Fibroblast of mammary gland (primary cell): ENCODE results near the gene KIAA1671.

ENCODE experiments used
- DNase-seq: peaks from one replicate; pipeline ENCODE4 v3.0.0-alpha.2; 2010; ENCODE audit warnings: low read depth
- H3K4me3 ChIP-seq: 2 replicates; pipeline ENCODE4 v1.5.1; 2011; ENCODE audit warnings: low read depth, mild to moderate bottlenecking, low read length, moderate library complexity; ENCODE audit not compliant: control insufficient read depth
- TF ChIP-seq, protein P1 (sequence below): conservative IDR thresholded peaks from 2 replicates; pipeline ENCODE4 v1.5.1; 2011; ENCODE audit warnings: low read depth, low read length, inconsistent platforms; ENCODE audit not compliant: control insufficient read depth, insufficient read depth

KIAA1671 gene

DNA sequence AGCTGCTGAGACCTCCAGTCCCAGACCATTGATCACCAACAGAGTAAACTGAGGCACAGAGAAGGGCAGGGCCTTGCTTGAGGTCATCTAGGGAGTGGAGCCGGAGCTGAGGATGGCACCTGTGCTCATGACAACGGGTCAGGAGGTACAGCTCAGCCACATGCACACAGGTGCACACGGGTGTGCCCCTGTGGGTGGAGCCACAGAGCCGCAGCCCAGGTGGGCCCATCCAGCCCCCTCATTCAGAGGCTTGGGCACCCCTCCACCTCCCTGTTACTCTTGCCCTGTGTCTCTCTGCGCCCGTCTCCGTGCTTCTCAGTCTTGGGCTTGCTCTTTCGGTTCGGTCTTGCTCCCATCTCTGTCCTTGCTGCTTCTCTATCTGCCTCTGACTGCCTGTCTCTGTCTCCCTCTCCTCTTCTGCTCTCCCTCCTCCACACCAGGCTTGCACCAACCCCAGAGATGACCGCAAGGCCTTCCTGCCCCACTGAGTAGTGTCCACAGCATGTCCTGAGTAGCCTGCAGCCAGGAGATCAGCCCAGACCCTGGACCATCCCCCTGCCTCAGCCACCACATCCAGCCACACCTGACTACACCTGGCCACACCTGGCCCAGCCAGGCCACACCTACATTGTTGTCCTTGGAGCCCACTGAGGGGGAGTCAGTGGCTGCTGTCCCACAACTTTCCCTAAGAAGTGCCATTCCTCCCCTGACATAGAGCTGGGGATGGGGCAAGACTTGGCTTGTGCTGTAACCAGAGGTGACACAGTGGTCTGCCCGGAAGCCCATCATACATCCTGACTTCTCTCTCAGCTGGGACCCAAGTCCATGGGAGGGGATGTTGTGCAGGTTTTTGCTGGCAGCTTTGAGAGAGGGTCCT, 207.8 kb downstream of the KIAA1671 start:
- no peak overlapping the region for H3K4me3 ChIP-seq
- TF ChIP-seq, protein P1, sequence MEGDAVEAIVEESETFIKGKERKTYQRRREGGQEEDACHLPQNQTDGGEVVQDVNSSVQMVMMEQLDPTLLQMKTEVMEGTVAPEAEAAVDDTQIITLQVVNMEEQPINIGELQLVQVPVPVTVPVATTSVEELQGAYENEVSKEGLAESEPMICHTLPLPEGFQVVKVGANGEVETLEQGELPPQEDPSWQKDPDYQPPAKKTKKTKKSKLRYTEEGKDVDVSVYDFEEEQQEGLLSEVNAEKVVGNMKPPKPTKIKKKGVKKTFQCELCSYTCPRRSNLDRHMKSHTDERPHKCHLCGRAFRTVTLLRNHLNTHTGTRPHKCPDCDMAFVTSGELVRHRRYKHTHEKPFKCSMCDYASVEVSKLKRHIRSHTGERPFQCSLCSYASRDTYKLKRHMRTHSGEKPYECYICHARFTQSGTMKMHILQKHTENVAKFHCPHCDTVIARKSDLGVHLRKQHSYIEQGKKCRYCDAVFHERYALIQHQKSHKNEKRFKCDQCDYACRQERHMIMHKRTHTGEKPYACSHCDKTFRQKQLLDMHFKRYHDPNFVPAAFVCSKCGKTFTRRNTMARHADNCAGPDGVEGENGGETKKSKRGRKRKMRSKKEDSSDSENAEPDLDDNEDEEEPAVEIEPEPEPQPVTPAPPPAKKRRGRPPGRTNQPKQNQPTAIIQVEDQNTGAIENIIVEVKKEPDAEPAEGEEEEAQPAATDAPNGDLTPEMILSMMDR = no peak
- DNase-seq = no peak

GRCh38 chr22:25161017-25161915, 208.8 kb downstream of the KIAA1671 start:
- TF ChIP-seq, protein P1 = no peak
- no peak for DNase-seq

DNA sequence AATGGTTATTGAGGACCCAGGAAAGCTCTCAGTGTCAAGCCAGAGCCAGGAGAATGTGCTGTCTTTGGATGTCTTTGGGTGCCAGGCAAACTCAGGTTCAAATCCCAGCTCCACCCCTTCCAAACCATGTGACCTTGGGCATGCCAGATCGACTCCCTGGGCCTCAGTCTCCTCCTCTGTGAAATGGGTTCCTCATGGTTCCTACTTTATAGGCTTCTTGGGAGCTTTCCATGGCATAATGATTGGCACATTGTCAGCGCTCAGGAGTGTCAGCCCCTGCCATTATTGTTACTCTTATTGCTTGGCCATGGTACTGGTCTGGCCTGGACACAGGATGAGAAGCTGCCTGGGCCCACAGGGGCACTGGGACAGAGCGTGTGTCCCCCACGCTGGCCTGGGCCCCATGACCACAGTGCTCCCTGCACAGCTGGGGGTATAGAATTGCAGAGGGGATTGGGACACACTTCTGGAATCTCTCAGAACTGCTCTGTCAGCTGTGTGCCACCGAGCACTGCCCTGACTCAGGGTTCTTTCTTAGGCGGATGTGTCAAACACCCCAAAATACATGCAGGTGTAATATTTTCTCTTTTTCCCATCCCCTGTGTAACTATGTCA, 209.5 kb downstream of the KIAA1671 start:
- no peak for DNase-seq
- TF ChIP-seq, protein P1 = no peak
- no peak overlapping the region for H3K4me3 ChIP-seq

More at GRCh38 chr22:25161017-25161915, 208.8 kb downstream of the KIAA1671 start:
- H3K4me3 ChIP-seq = no peak overlapping the region

DNA sequence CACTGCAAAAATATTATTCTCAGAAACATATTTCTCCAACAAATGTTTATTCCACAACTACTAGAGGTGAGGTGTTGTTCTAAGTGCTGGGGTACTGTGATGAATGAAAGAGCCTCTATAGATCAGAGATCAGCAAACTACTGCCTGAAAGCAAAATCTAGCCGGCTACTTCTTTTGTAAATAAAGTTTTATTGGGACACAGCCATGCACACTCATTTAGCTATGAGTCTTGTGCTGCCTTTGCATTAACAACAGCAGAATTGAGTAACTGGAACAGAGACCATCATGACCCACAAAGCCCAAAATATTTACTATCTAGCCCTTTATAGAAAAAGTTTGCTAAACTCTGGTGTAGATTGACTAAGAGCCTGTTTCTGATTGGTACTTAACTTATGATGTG, 210.0 kb downstream of the KIAA1671 start:
- no peak for DNase-seq
- no peak overlapping the region for H3K4me3 ChIP-seq
- TF ChIP-seq, protein P1 = no peak

DNA sequence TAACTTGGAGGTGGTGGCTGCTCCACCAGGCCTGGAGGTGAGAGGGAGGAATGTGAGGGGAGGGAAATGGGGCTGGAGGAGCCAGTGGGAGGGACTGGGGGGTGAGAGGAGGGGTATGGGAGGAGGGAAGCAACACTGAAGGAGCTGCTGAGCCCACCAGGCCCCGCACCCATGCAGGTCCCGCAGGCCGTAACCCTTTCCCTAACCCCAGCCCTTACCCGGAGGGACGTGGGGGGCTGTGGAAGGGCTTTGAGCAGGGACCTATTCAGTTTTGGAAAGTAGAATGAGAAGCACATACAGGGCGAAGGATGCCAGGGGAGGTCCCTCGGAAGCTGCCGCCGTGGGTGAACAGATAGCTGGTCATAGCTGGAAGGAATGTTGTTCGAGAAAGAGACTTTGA, 213.3 kb downstream of the KIAA1671 start:
- no peak overlapping the region for H3K4me3 ChIP-seq
- TF ChIP-seq, protein P1 = no peak
- no peak for DNase-seq

DNA sequence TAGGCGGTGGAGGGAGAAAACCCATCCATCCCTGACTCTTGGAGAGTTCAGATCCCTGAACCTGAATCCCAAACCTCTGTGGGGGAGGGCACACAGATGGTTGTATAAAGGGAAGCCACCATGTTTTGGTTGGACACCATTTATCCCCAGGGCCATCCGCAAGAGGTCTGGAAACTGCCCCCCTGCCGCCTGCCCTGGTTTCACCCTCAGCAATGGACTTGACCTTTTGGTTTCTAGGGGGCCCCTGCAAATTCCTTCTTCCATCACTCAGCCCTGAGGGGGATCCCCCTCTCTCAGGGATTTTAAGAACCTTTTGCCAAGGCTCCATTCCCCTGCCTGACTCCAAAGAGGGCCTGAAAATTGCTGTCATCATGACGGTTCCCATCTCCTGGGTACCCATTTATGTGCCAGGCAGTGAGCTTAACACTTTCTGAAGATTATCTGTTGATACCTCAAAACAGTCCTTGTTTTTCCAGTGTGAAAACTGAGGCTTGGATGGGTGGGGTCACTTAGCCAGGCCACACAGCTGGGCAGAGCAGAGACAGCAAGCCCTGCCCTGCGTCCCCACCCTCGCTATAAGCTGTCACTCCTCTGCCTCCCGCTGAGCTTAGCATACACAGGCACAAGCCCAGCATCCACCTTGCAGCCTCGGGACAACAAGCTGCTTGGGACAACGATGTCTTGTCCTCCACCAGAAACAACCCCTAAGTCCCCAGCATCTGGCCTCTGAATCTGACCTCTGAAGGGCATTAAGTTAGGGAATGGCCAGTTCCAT, 213.9 kb downstream of the KIAA1671 start:
- no peak for DNase-seq
- TF ChIP-seq, protein P1 = no peak
- no peak overlapping the region for H3K4me3 ChIP-seq
